IMR-90 (cell line): ENCODE results near the gene SLC12A7. TPM values are rescaled to one million over a fixed set of nuclear protein-coding genes. Genes with fewer than 3 reads are reported as not detected.

ENCODE experiments used
- ATAC-seq: fragments of 200-7000 bp; cut with Tn5 transposase; 2 replicates; pipeline ENCODE4 v1.9.1; 2020; ENCODE audit warnings: low read depth, mild to moderate bottlenecking, moderate library complexity
- BruUV-seq: library from RNA; stranded (reverse); fragments of 400-500 nt; replicated peaks from 2 replicates; lab custom pipeline; 2021; lab: Mats Ljungman, UMichigan
- CTCF ChIA-PET: fragments of 300-600 bp; formaldehyde crosslinking; extraction: SDS; loops from one replicate; lab custom pipeline; 2021; ENCODE audit warnings: antibody characterized with exemption; lab: Yijun Ruan, JAX
- POLR2A ChIA-PET: fragments of 300-600 bp; sonication (Branson Sonifier 250); formaldehyde crosslinking; loops from one replicate; lab custom pipeline; 2022; ENCODE audit warnings: antibody characterized with exemption; ENCODE audit not compliant: unreplicated experiment; lab: Charles Lee
- DNase-seq: peaks from one replicate; pipeline ENCODE4 v3.0.0; 2013
- H2AFZ ChIP-seq: replicated peaks from 2 replicates; pipeline ENCODE3; 2013; ENCODE audit warnings: low read length, mild to moderate bottlenecking; ENCODE audit not compliant: poor library complexity
- H2AK5ac ChIP-seq: 2 replicates; pipeline ENCODE4 v1.6.1; 2013; ENCODE audit warnings: low read depth, low read length, inconsistent platforms
- H2AK9ac ChIP-seq: replicated peaks from 2 replicates; pipeline ENCODE3; 2013; ENCODE audit warnings: mild to moderate bottlenecking, low read depth, low read length, moderate library complexity; ENCODE audit not compliant: poor library complexity
- H2BK120ac ChIP-seq: 2 replicates; pipeline ENCODE4 v1.6.1; 2013; ENCODE audit warnings: low read depth, low read length, inconsistent platforms
- H2BK15ac ChIP-seq: 3 replicates; pipeline ENCODE4 v1.6.1; 2013; ENCODE audit warnings: low read depth, low read length, inconsistent platforms
- H2BK20ac ChIP-seq: 2 replicates; pipeline ENCODE4 v1.6.1; 2013; ENCODE audit warnings: low read depth, mild to moderate bottlenecking, inconsistent platforms, low read length, moderate library complexity
- H2BK5ac ChIP-seq: 2 replicates; pipeline ENCODE4 v1.6.1; 2013; ENCODE audit warnings: mild to moderate bottlenecking, low read depth, low read length, inconsistent platforms; ENCODE audit not compliant: poor library complexity, severe bottlenecking
- H3K14ac ChIP-seq: replicated peaks from 2 replicates; pipeline ENCODE4 v1.6.1; 2013; ENCODE audit warnings: low read depth, low read length, inconsistent platforms
- H3K18ac ChIP-seq: 2 replicates; pipeline ENCODE4 v1.6.1; 2013; ENCODE audit warnings: low read depth, low read length, control low read depth
- H3K23ac ChIP-seq: 2 replicates; pipeline ENCODE4 v1.6.1; 2013; ENCODE audit warnings: low read depth, low read length, inconsistent platforms
- H3K27ac ChIP-seq: 2 replicates; pipeline ENCODE4 v1.5.1; 2013; ENCODE audit warnings: mild to moderate bottlenecking, control low read depth, low read length; ENCODE audit not compliant: insufficient read depth
- H3K27me3 ChIP-seq: 2 replicates; pipeline ENCODE4 v1.6.1; 2013; ENCODE audit warnings: low read length; ENCODE audit not compliant: control insufficient read depth, insufficient read depth
- H3K36me3 ChIP-seq: 2 replicates; pipeline ENCODE4 v1.6.1; 2013; ENCODE audit warnings: low read length, mixed read lengths; ENCODE audit not compliant: control insufficient read depth, insufficient read depth
- H3K4ac ChIP-seq: 2 replicates; pipeline ENCODE4 v1.6.1; 2013; ENCODE audit warnings: low read depth, low read length, inconsistent platforms
- H3K4me1 ChIP-seq: 2 replicates; pipeline ENCODE4 v1.6.1; 2013; ENCODE audit warnings: low read length, mixed read lengths; ENCODE audit not compliant: control insufficient read depth, insufficient read depth
- H3K4me2 ChIP-seq: 2 replicates; pipeline ENCODE4 v1.6.1; 2013; ENCODE audit warnings: low read depth, mild to moderate bottlenecking, control low read depth, low read length, moderate library complexity
- H3K4me3 ChIP-seq: 2 replicates; pipeline ENCODE4 v1.5.1; 2013; ENCODE audit warnings: low read depth, mild to moderate bottlenecking, control low read depth, low read length, moderate library complexity; ENCODE audit not compliant: insufficient read depth
- H3K56ac ChIP-seq: 2 replicates; pipeline ENCODE4 v1.6.1; 2013; ENCODE audit warnings: low read length, inconsistent platforms; ENCODE audit not compliant: insufficient read depth; ENCODE audit errors: extremely low read depth
- H3K79me1 ChIP-seq, 2 experiments: 2 replicates each; pipeline ENCODE4 v1.6.1; 2013; ENCODE audit warnings: low read length in 2 of 2, inconsistent platforms in 1 of 2, low read depth in 1 of 2
- H3K9ac ChIP-seq: 2 replicates; pipeline ENCODE4 v1.6.1; 2013; ENCODE audit warnings: low read depth, low read length, control low read depth
- H3K9me1 ChIP-seq: 2 replicates; pipeline ENCODE4 v1.6.1; 2013; ENCODE audit warnings: low read length, inconsistent platforms; ENCODE audit not compliant: insufficient read depth
- H3K9me3 ChIP-seq: 2 replicates; pipeline ENCODE4 v1.6.1; 2013; ENCODE audit warnings: low read length; ENCODE audit not compliant: control insufficient read depth, insufficient read depth
- H4K20me1 ChIP-seq: 2 replicates; pipeline ENCODE4 v1.6.1; 2013; ENCODE audit warnings: low read length, inconsistent platforms; ENCODE audit not compliant: insufficient read depth
- H4K5ac ChIP-seq: 2 replicates; pipeline ENCODE4 v1.6.1; 2013; ENCODE audit warnings: mild to moderate bottlenecking, low read depth, low read length, control low read depth
- H4K8ac ChIP-seq, 2 experiments: 2 replicates each; pipeline ENCODE4 v1.6.1; 2013; ENCODE audit warnings: low read depth in 2 of 2, low read length in 2 of 2, control low read depth in 1 of 2, inconsistent platforms in 1 of 2
- H4K91ac ChIP-seq: 2 replicates; pipeline ENCODE4 v1.6.1; 2013; ENCODE audit warnings: low read depth, low read length, inconsistent platforms; ENCODE audit not compliant: insufficient read depth
- CEBPB ChIP-seq: IDR thresholded peaks from 2 replicates; pipeline ENCODE4 v1.6.1; 2012; ENCODE audit warnings: low read depth, low read length, improper control_type of control experiment
- CHD1 ChIP-seq: IDR thresholded peaks from 2 replicates; pipeline ENCODE4 v1.6.1; 2012; ENCODE audit warnings: low read depth, low read length, improper control_type of control experiment
- CTCF ChIP-seq: conservative IDR thresholded peaks from 2 replicates; pipeline ENCODE4 v1.5.1; 2012; ENCODE audit warnings: mild to moderate bottlenecking, low read depth, low read length, improper control_type of control experiment
- ELK1 ChIP-seq: fragments of 150-350 bp; IDR thresholded peaks from 2 replicates; pipeline ENCODE4 v1.6.1; 2016; ENCODE audit warnings: low read depth, mild to moderate bottlenecking, low read length, moderate library complexity, borderline replicate concordance
- FOS ChIP-seq: fragments of 150-350 bp; IDR thresholded peaks from 2 replicates; pipeline ENCODE4 v1.6.1; 2016; ENCODE audit warnings: low read depth, low read length
- MAFK ChIP-seq: IDR thresholded peaks from 2 replicates; pipeline ENCODE4 v1.6.1; 2012; ENCODE audit warnings: low read depth, low read length, improper control_type of control experiment
- MAZ ChIP-seq: IDR thresholded peaks from 2 replicates; pipeline ENCODE4 v1.6.1; 2012; ENCODE audit warnings: low read depth, mild to moderate bottlenecking, low read length, improper control_type of control experiment, moderate library complexity, borderline replicate concordance
- MXI1 ChIP-seq: IDR thresholded peaks from 2 replicates; pipeline ENCODE4 v1.6.1; 2012; ENCODE audit warnings: low read depth, mild to moderate bottlenecking, low read length, moderate library complexity, borderline replicate concordance
- RAD21 ChIP-seq: IDR thresholded peaks from 2 replicates; pipeline ENCODE4 v1.6.1; 2012; ENCODE audit warnings: low read length, improper control_type of control experiment
- RCOR1 ChIP-seq: IDR thresholded peaks from 2 replicates; pipeline ENCODE4 v1.6.1; 2012; ENCODE audit warnings: mild to moderate bottlenecking, low read length, improper control_type of control experiment; ENCODE audit not compliant: insufficient replicate concordance
- RFX5 ChIP-seq: IDR thresholded peaks from 2 replicates; pipeline ENCODE4 v1.8.0; 2012; ENCODE audit warnings: low read depth, mild to moderate bottlenecking, low read length, moderate library complexity
- USF2 ChIP-seq: fragments of 150-350 bp; IDR thresholded peaks from 2 replicates; pipeline ENCODE4 v1.6.1; 2017; ENCODE audit warnings: mild to moderate bottlenecking, antibody characterized with exemption, low read length, low read depth
- WGBS, 2 experiments: methylation state at CpG; one replicate each; pipeline versions ENCODE4 v1.1.5 to v1.1.7; 2013; ENCODE audit warnings: missing lambda C conversion rate in 2 of 2; ENCODE audit not compliant: insufficient read length in 1 of 2; ENCODE audit errors: extremely low coverage in 2 of 2; 5-methylcytosine and 5-hydroxymethylcytosine counted together
- dilution Hi-C: fragments of 300-500 bp; cut with HindIII; formaldehyde crosslinking; loops from one replicate; pipeline ENCODE4 v1.14.3; 2018; ENCODE audit warnings: low sequenced_read_pairs; ENCODE audit not compliant: unreplicated experiment
- in situ Hi-C: fragments of 300-500 bp; cut with MboI; formaldehyde crosslinking; loops from 3 replicates; pipeline ENCODE4 v1.14.3; 2019; ENCODE audit warnings: low sequenced_read_pairs, inconsistent platforms, mixed read lengths
- intact Hi-C: fragments of 100-400 bp; cut with micrococcal nuclease; formaldehyde crosslinking; loops from 2 replicates; pipeline ENCODE4 v1.10.0; 2022
- polyA plus RNA-seq, 3 experiments: library from polyadenylated mRNA; depleted of rRNA; stranded (reverse); fragments of >200 nt; gene quantifications; 2 replicates each; pipeline ENCODE4 v1.2.3, GENCODE V29; 2012; ENCODE audit warnings: low replicate concordance in 1 of 3
- total RNA-seq: library from RNA; depleted of rRNA; stranded (reverse); fragments of >200 nt; gene quantifications from 2 replicates; pipeline ENCODE4 v1.2.3, GENCODE V29; 2012

The SLC12A7 gene
- total and polyA plus RNA-seq, 2 of the 4 experiments (the other 2 are of a cell fraction) = 3.0 to 6.1 TPM

- no peak for TF ChIP-seq RFX5
These were observed 104.0 kb downstream of the SLC12A7 start (continued) for GRCh38 chr5:1007681-1008450.

- DNase-seq (no peak), ATAC-seq (no peak)
- Histone ChIP-seq H3K14ac (no peak overlapping the region), H3K4me2 (no peak overlapping the region), H4K91ac (no peak overlapping the region), H3K4me1 (no peaks in the 10 kb centered on the region; the same call in 1 of the 2 replicates), H3K4me3 (no peak overlapping the region), H3K9ac (no peak overlapping the region), H2AK9ac (no peak overlapping the region), H2BK120ac (no peak overlapping the region), H2AFZ (no peak overlapping the region), H3K79me1 (no peaks in the 10 kb centered on the region), H3K27ac (no peak overlapping the region), H2AK5ac (no peak overlapping the region), H3K18ac (no peak overlapping the region), H4K20me1 (no peaks in the 10 kb centered on the region), H3K9me3 (no peaks in the 10 kb centered on the region), H3K27me3 (peaks cover 76% of the 10 kb centered on the region), H3K4ac (no peak overlapping the region), H4K8ac (no peak overlapping the region), H3K9me1 (no peaks in the 10 kb centered on the region), H3K36me3 (no peaks in the 10 kb centered on the region), H2BK15ac (no peak overlapping the region), H2BK5ac (no peak overlapping the region), H2BK20ac (no peak overlapping the region), H3K23ac (no peak overlapping the region), H4K5ac (no peak overlapping the region), H3K56ac (no peak overlapping the region)
- dilution Hi-C loops (no loop called here), in situ Hi-C loops (no loop called here), intact Hi-C loops (loop anchor here (5.0 to 10.0 kb wide), 2 partner anchors 85 to 108 kb away; partner anchors contain the start of gene SLC12A7)
- 90% methylated on average over 4 of the region's 17 CpGs; no CpG with 5 or more reads in 1 of the 2 experiments for WGBS, 2 experiments
- ChIA-PET POLR2A (no interaction called here), CTCF (interaction anchor here (0.6 kb wide), 1 partner anchor 17 kb away, joined by 3 read pairs; no protein-coding TSS in a partner anchor)
- BruUV-seq = no TSS peak
- no peak for TF ChIP-seq RFX5
- TF ChIP-seq ELK1 = no peak
- TF ChIP-seq CTCF = no peak
- no peak for TF ChIP-seq MAZ
- TF ChIP-seq USF2 = no peak
- TF ChIP-seq RAD21 = no peak
- no peak for TF ChIP-seq CEBPB
- no peak for TF ChIP-seq CHD1
- no peak for TF ChIP-seq MXI1
- no peak for TF ChIP-seq MAFK
- TF ChIP-seq RCOR1 = no peak
- no peak for TF ChIP-seq FOS
These were observed 104.6 kb downstream of the SLC12A7 start for GRCh38 chr5:1007221-1007680.
